Panc1 (cell line): ENCODE results near the gene EHD2. TPM values are rescaled to one million over a fixed set of nuclear protein-coding genes. Genes with fewer than 3 reads are reported as not detected.

Experiments used
- ATAC-seq: fragments of 200-7000 bp; cut with Tn5 transposase; 2 replicates; pipeline ENCODE4 v1.9.1; 2020; ENCODE audit warnings: mild to moderate bottlenecking, moderate library complexity
- BruUV-seq: library from RNA; stranded (reverse); fragments of 400-500 nt; replicated peaks from 2 replicates; lab custom pipeline; 2021; lab: Mats Ljungman, UMichigan
- CTCF ChIA-PET: fragments of 300-600 bp; sonication (Branson Sonifier 250); formaldehyde crosslinking; loops from one replicate; lab custom pipeline; 2022; ENCODE audit warnings: antibody characterized with exemption; lab: Charles Lee
- POLR2A ChIA-PET: fragments of 300-600 bp; sonication (Branson Sonifier 250); formaldehyde crosslinking; loops from one replicate; lab custom pipeline; 2022; ENCODE audit warnings: antibody characterized with exemption; lab: Charles Lee
- DNase-seq: peaks from one replicate; pipeline ENCODE4 v3.0.0-alpha.2; 2010; ENCODE audit warnings: low read depth, low spot score
- H3K27ac ChIP-seq: 2 replicates; pipeline ENCODE4 v1.5.1; 2011; ENCODE audit warnings: mild to moderate bottlenecking, low read length, inconsistent platforms
- H3K27me3 ChIP-seq: fragments of 200-500 bp; sonication (Bioruptor generic); 2 replicates; pipeline ENCODE4 v1.6.0; 2014; ENCODE audit warnings: low read length, inconsistent platforms; ENCODE audit not compliant: control insufficient read depth, insufficient read depth
- H3K36me3 ChIP-seq: fragments of 200-500 bp; sonication (Bioruptor generic); 2 replicates; pipeline ENCODE4 v1.5.1; 2014; ENCODE audit warnings: inconsistent platforms, mild to moderate bottlenecking, low read length, moderate library complexity; ENCODE audit not compliant: control insufficient read depth, insufficient read depth
- H3K4me1 ChIP-seq: 2 replicates; pipeline ENCODE4 v1.5.1; 2011; ENCODE audit warnings: inconsistent platforms, mild to moderate bottlenecking, low read length, moderate library complexity; ENCODE audit not compliant: control insufficient read depth, insufficient read depth
- H3K4me3 ChIP-seq, 2 experiments: 2 replicates each; pipeline ENCODE4 v1.5.1; 2011 to 2012; ENCODE audit warnings: low read depth in 2 of 2, low read length in 2 of 2, mild to moderate bottlenecking in 2 of 2, inconsistent platforms in 1 of 2, moderate library complexity in 1 of 2
- H3K9me3 ChIP-seq: fragments of 200-500 bp; sonication (Bioruptor generic); 2 replicates; pipeline ENCODE4 v1.5.1; 2014; ENCODE audit warnings: low read depth, mild to moderate bottlenecking, inconsistent platforms, low read length, moderate library complexity; ENCODE audit not compliant: control insufficient read depth, insufficient read depth
- CTCF ChIP-seq: fragments of 450-650 bp; IDR thresholded peaks from 2 replicates; pipeline ENCODE4 v1.5.1; 2017; ENCODE audit warnings: mild to moderate bottlenecking
- POLR2AphosphoS5 ChIP-seq: IDR thresholded peaks from 2 replicates; pipeline ENCODE4 v1.6.1; 2012; ENCODE audit warnings: mild to moderate bottlenecking, low read depth, low read length, moderate library complexity
- REST ChIP-seq, 2 experiments: IDR thresholded peaks; 2 replicates each; pipeline ENCODE4 v1.6.1; 2011 to 2012; ENCODE audit warnings: low read depth in 2 of 2, control low read depth in 1 of 2, low read length in 1 of 2, mild to moderate bottlenecking in 1 of 2, moderate library complexity in 1 of 2; ENCODE audit not compliant: insufficient read depth in 1 of 2
- SIN3A ChIP-seq: IDR thresholded peaks from 2 replicates; pipeline ENCODE4 v1.6.1; 2012; ENCODE audit warnings: low read depth, mild to moderate bottlenecking, low read length, moderate library complexity, borderline replicate concordance; ENCODE audit not compliant: insufficient read depth
- TCF7L2 ChIP-seq: IDR thresholded peaks from 2 replicates; pipeline ENCODE4 v1.6.1; 2011; ENCODE audit warnings: mild to moderate bottlenecking, low read depth, low read length, inconsistent platforms
- in situ Hi-C: cut with HindIII; loops from 2 replicates; pipeline ENCODE4 v1.10.0; 2016; ENCODE audit warnings: low sequenced_read_pairs, low pct_unique_long_range_greater_than_20kb
- intact Hi-C: fragments of 100-400 bp; cut with micrococcal nuclease; formaldehyde crosslinking; loops from one replicate; pipeline ENCODE4 v1.10.0; 2022; ENCODE audit not compliant: unreplicated experiment
- total RNA-seq: library from RNA; stranded (reverse); gene quantifications from one replicate; pipeline ENCODE4 v1.2.1, GENCODE V29; 2021; ENCODE audit not compliant: unreplicated experiment

The EHD2 gene
- total RNA-seq, 1 experiment from 2014 or later: 41.8 TPM

- TF ChIP-seq TCF7L2 (no peak), CTCF (no peak), SIN3A (no peak), REST (IDR thresholded peaks at IDR 0.05; ENCODE audit: insufficient read depth in 1 of 2, low read depth in 2 of 2, low read length in 1 of 2) (no peak), POLR2AphosphoS5 (no peak)
- BruUV-seq: no TSS peak
- intact Hi-C loops (no loop called here), in situ Hi-C loops (no loop called here)
- Histone ChIP-seq H3K4me1 (peaks cover 12% of the 10 kb centered on the region), H3K27me3 (no peaks in the 10 kb centered on the region), H3K9me3 (no peaks in the 10 kb centered on the region), H3K27ac (no peak overlapping the region), H3K36me3 (no peaks in the 10 kb centered on the region), H3K4me3 (no peak overlapping the region)
- ATAC-seq (no peak), DNase-seq (no peak)
- ChIA-PET CTCF (no interaction called here), POLR2A (no interaction called here)
Observed at GRCh38 chr19:47720669-47721422, 7.6 kb downstream of the EHD2 start.

- Histone ChIP-seq H3K27ac (no peak overlapping the region), H3K4me3 (no peak overlapping the region)
- ATAC-seq: no peak
Observed at GRCh38 chr19:47723581-47723940, 10.3 kb downstream of the EHD2 start.

More at GRCh38 chr19:47723581-47723940, 10.3 kb downstream of the EHD2 start:
- no peak for DNase-seq
- peaks cover 15% of the 10 kb centered on the region for H3K4me1 ChIP-seq
- no TSS peak for BruUV-seq
- ChIA-PET POLR2A (interaction anchor here (0.5 to 0.6 kb wide), 2 partner anchors 20 to 274 kb away, joined by 4 to 9 read pairs; no protein-coding TSS in a partner anchor), CTCF (no interaction called here)
- H3K9me3 ChIP-seq: no peaks in the 10 kb centered on the region
- H3K36me3 ChIP-seq: no peaks in the 10 kb centered on the region
- no peaks in the 10 kb centered on the region for H3K27me3 ChIP-seq
- intact Hi-C loops (no loop called here), in situ Hi-C loops (no loop called here)
- TF ChIP-seq SIN3A (no peak), CTCF (no peak), REST (IDR thresholded peaks at IDR 0.05; ENCODE audit: insufficient read depth in 1 of 2, low read depth in 2 of 2, low read length in 1 of 2) (no peak), TCF7L2 (no peak), POLR2AphosphoS5 (no peak)
